CD4-positive, alpha-beta T cell (primary cell): Measurements from ENCODE around the gene KIAA0753. TPM values are rescaled to one million over a fixed set of nuclear protein-coding genes. Genes with fewer than 3 reads are reported as not detected.

Experiments
- ATAC-seq: fragments of 200-7000 bp; cut with Tn5 transposase; one replicate; pipeline ENCODE4 v1.10.0; 2022; ENCODE audit warnings: mild to moderate bottlenecking; ENCODE audit not compliant: poor library complexity
- CTCF ChIA-PET: fragments of 350-600 bp; sonication (Branson Sonifier 250); formaldehyde crosslinking; loops from one replicate; lab custom pipeline; 2021; ENCODE audit warnings: antibody characterized with exemption, inconsistent platforms; lab: Charles Lee
- POLR2A ChIA-PET: fragments of 350-600 bp; sonication (Branson Sonifier 250); formaldehyde crosslinking; loops from one replicate; lab custom pipeline; 2021; ENCODE audit warnings: antibody characterized with exemption, inconsistent platforms; lab: Charles Lee
- DNase-seq, 14 experiments: peaks; one replicate each; pipeline ENCODE4 v3.0.0-alpha.2; 2013 to 2020; ENCODE audit warnings: mixed read lengths in 2 of 14
- H3K27ac ChIP-seq, 2 donors: one replicate each; pipeline versions ENCODE4 v1.5.1 to v1.7.0; 2013; ENCODE audit warnings: low read length in 2 of 2, low read depth in 1 of 2, mild to moderate bottlenecking in 1 of 2
- H3K27me3 ChIP-seq, 2 experiments: 1 replicate in 1 of 2; 2 replicates in 1 of 2; pipeline versions ENCODE4 v1.6.1 to v1.7.0; 2013; ENCODE audit warnings: low read length in 2 of 2, control low read depth in 1 of 2, mild to moderate bottlenecking in 1 of 2, moderate library complexity in 1 of 2; ENCODE audit not compliant: insufficient read depth in 2 of 2, control insufficient read depth in 1 of 2
- H3K36me3 ChIP-seq: one replicate; pipeline ENCODE4 v1.6.1; 2013; ENCODE audit warnings: low read length, control low read depth; ENCODE audit not compliant: insufficient read depth
- H3K4me1 ChIP-seq: one replicate; pipeline ENCODE4 v1.6.1; 2013; ENCODE audit warnings: low read length, control low read depth; ENCODE audit not compliant: insufficient read depth
- H3K4me3 ChIP-seq: one replicate; pipeline ENCODE4 v1.5.1; 2013; ENCODE audit warnings: mild to moderate bottlenecking, low read length, moderate library complexity
- H3K9me3 ChIP-seq, 2 experiments: 1 replicate in 1 of 2; 2 replicates in 1 of 2; pipeline versions ENCODE4 v1.6.1 to v1.7.0; 2013; ENCODE audit warnings: low read length in 2 of 2, mild to moderate bottlenecking in 2 of 2, control low read depth in 1 of 2, moderate library complexity in 1 of 2; ENCODE audit not compliant: control insufficient read depth in 1 of 2, insufficient read depth in 1 of 2
- H3K27ac Mint-ChIP-seq: one replicate; pipeline ENCODE4 v1.8.0; 2020; ENCODE audit warnings: mixed read lengths
- H3K27me3 Mint-ChIP-seq: one replicate; pipeline ENCODE4 v1.8.0; 2021; ENCODE audit warnings: mixed read lengths
- H3K36me3 Mint-ChIP-seq: one replicate; pipeline ENCODE4 v1.8.0; 2021; ENCODE audit warnings: low read depth, mixed read lengths
- H3K4me1 Mint-ChIP-seq: one replicate; pipeline ENCODE4 v1.8.0; 2021; ENCODE audit warnings: low read depth, mixed read lengths
- H3K4me3 Mint-ChIP-seq: one replicate; pipeline ENCODE4 v1.8.0; 2020; ENCODE audit warnings: mild to moderate bottlenecking, mixed read lengths
- H3K9me3 Mint-ChIP-seq: one replicate; pipeline ENCODE4 v1.8.0; 2020; ENCODE audit warnings: mixed read lengths
- CTCF ChIP-seq: fragments of 200-600 bp; IDR thresholded peaks from one replicate; pipeline ENCODE4 v1.8.0; 2022; ENCODE audit warnings: antibody characterized with exemption, mild to moderate bottlenecking
- intact Hi-C, 2 experiments: fragments of 100-400 bp; cut with DNase I in 1 of 2; cut with micrococcal nuclease in 1 of 2; formaldehyde crosslinking; loops; one replicate each; pipeline versions ENCODE4 v1.15.1 to v1.9.0; 2023 to 2025; cut with DNase I, micrococcal nuclease
- total RNA-seq, 174 experiments: library from RNA in 2 of 174; stranded (reverse) in 2 of 174; gene quantifications; one replicate each; pipeline ENCODE4 v1.2.3 and lab custom pipeline; 2021 to 2026

The KIAA0753 gene
- total RNA-seq, 2 experiments from 2014 or later, result 8.9 to 11.7 TPM

GRCh38 chr17:6626616-6627015 lies 13.9 kb downstream of the KIAA0753 start:
- Histone ChIP-seq H3K4me3 (no peak overlapping the region), H3K4me1 (no peaks in the 10 kb centered on the region), H3K27me3 (no peaks in the 10 kb centered on the region), H3K27ac (no peak overlapping the region), H3K36me3 (peaks cover 47% of the 10 kb centered on the region), H3K9me3 (no peaks in the 10 kb centered on the region)
- ChIA-PET POLR2A (interaction anchor here (0.6 kb wide), 1 partner anchor 49 kb away, joined by 3 read pairs; no protein-coding TSS in a partner anchor), CTCF (no interaction called here)
- TF ChIP-seq CTCF, result no peak
- intact Hi-C loops, result no loop called here
- H3K36me3 Mint-ChIP-seq, result peaks cover 91% of the 10 kb centered on the region
- peaks cover 5% of the 10 kb centered on the region for H3K4me1 Mint-ChIP-seq
- ATAC-seq (no peak), DNase-seq (no peak)
- no peak overlapping the region for H3K4me3 Mint-ChIP-seq
- H3K9me3 Mint-ChIP-seq, result no peaks in the 10 kb centered on the region
- no peak overlapping the region for H3K27ac Mint-ChIP-seq
- H3K27me3 Mint-ChIP-seq, result no peaks in the 10 kb centered on the region

- H3K4me3 Mint-ChIP-seq, result no peak overlapping the region
- H3K9me3 ChIP-seq, result no peaks in the 10 kb centered on the region
- no peak for DNase-seq
- no peak overlapping the region for H3K4me3 ChIP-seq
- H3K4me1 ChIP-seq, result no peaks in the 10 kb centered on the region
- H3K4me1 Mint-ChIP-seq, result no peaks in the 10 kb centered on the region
- ATAC-seq, result no peak
- ChIA-PET CTCF (no interaction called here), POLR2A (no interaction called here)
- H3K27ac Mint-ChIP-seq, result no peak overlapping the region
- no peak overlapping the region for H3K27ac ChIP-seq
- H3K9me3 Mint-ChIP-seq, result no peaks in the 10 kb centered on the region
- no peaks in the 10 kb centered on the region for H3K27me3 ChIP-seq
- no peaks in the 10 kb centered on the region for H3K27me3 Mint-ChIP-seq
- H3K36me3 Mint-ChIP-seq, result peaks cover 90% of the 10 kb centered on the region
- no peak for TF ChIP-seq CTCF
- intact Hi-C loops, result no loop called here
- H3K36me3 ChIP-seq, result peaks cover 44% of the 10 kb centered on the region
These were observed 16.6 kb downstream of the KIAA0753 start for GRCh38 chr17:6623941-6624340.

GRCh38 chr17:6611231-6611630 lies 29.3 kb downstream of the KIAA0753 start:
- Mint-ChIP-seq H3K27me3 (no peaks in the 10 kb centered on the region), H3K27ac (no peak overlapping the region), H3K9me3 (no peaks in the 10 kb centered on the region), H3K4me1 (no peaks in the 10 kb centered on the region), H3K4me3 (no peak overlapping the region), H3K36me3 (peaks cover 75% of the 10 kb centered on the region)
- TF ChIP-seq CTCF, result no peak
- Histone ChIP-seq H3K27ac (no peak overlapping the region), H3K4me1 (no peaks in the 10 kb centered on the region), H3K9me3 (no peaks in the 10 kb centered on the region), H3K4me3 (no peak overlapping the region), H3K27me3 (no peaks in the 10 kb centered on the region), H3K36me3 (peaks cover 44% of the 10 kb centered on the region)
- CTCF ChIA-PET, result no interaction called here
- ATAC-seq (no peak), DNase-seq (no peak)
- POLR2A ChIA-PET, result no interaction called here
- intact Hi-C loops, result no loop called here
